BLaER1 (cell line): Measurements from ENCODE around the gene DHX38.

Experiments
- H3K27ac ChIP-seq: shearing (Covaris generic); formaldehyde crosslinking; 2 replicates; pipeline ENCODE4 v1.8.1; 2022
- H3K27me3 ChIP-seq: shearing (Covaris generic); formaldehyde crosslinking; 2 replicates; pipeline ENCODE4 v1.8.1; 2022
- H3K36me3 ChIP-seq: shearing (Covaris generic); formaldehyde crosslinking; 2 replicates; pipeline ENCODE4 v1.8.1; 2022
- H3K4me1 ChIP-seq: shearing (Covaris generic); formaldehyde crosslinking; 2 replicates; pipeline ENCODE4 v1.8.1; 2022
- H3K4me2 ChIP-seq: shearing (Covaris generic); formaldehyde crosslinking; 2 replicates; pipeline ENCODE4 v1.8.1; 2022
- H3K4me3 ChIP-seq: shearing (Covaris generic); formaldehyde crosslinking; 2 replicates; pipeline ENCODE4 v1.8.1; 2022
- H3K9ac ChIP-seq: shearing (Covaris generic); formaldehyde crosslinking; 2 replicates; pipeline ENCODE4 v1.8.1; 2022
- H3K9me3 ChIP-seq: shearing (Covaris generic); formaldehyde crosslinking; 2 replicates; pipeline ENCODE4 v1.8.1; 2022
- H4K20me1 ChIP-seq: shearing (Covaris generic); formaldehyde crosslinking; 2 replicates; pipeline ENCODE4 v1.8.1; 2022
- Cebpa-rat ChIP-seq: shearing (Covaris generic); IDR thresholded peaks from 2 replicates; pipeline ENCODE4 v1.8.1; 2022

DHX38 gene

DNA sequence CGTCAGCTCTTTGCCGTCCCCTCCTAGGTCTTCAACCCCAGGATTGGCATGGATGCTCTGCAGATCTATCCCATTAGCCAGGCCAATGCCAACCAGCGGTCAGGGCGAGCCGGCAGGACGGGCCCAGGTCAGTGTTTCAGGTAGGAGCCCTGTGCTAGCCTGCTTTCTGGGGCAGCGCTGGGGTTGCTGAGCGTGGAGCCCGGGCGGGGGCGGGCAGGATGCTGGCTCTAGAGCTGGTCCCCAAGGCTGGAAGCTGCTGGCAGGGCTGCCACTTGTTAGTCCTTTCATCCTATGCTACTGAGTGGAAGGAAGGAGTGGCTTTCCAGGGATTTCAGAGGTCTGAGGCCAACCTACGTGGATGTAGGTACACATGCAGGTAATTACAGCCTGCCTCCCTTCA is 12.3 kb downstream of the DHX38 start:
- no peak overlapping the region for H3K9ac ChIP-seq
- no peak overlapping the region for H3K4me3 ChIP-seq
- peaks cover 100% of the 10 kb centered on the region for H3K36me3 ChIP-seq
- H3K4me2 ChIP-seq, result no peak overlapping the region
- no peak for TF ChIP-seq Cebpa-rat
- no peak overlapping the region for H3K27ac ChIP-seq
- no peaks in the 10 kb centered on the region for H3K27me3 ChIP-seq
- H3K9me3 ChIP-seq, result no peaks in the 10 kb centered on the region
- peaks cover 19% of the 10 kb centered on the region; the same call in 1 of the 2 replicates for H4K20me1 ChIP-seq
- peaks cover 10% of the 10 kb centered on the region; the same call in 1 of the 2 replicates for H3K4me1 ChIP-seq

DNA sequence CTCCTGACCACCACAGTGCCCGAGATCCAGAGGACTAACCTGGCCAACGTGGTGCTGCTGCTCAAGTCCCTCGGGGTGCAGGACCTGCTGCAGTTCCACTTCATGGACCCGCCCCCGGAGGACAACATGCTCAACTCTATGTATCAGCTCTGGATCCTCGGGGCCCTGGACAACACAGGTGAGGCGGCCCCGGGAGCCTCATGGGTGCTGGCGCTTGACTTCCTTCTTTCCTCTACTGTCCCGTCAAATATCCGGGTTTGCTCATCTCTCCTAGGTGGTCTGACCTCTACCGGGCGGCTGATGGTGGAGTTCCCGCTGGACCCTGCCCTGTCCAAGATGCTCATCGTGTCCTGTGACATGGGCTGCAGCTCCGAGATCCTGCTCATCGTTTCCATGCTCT is 13.7 kb downstream of the DHX38 start:
- no peak for TF ChIP-seq Cebpa-rat
- H3K4me1 ChIP-seq, result no peaks in the 10 kb centered on the region
- H3K27me3 ChIP-seq, result no peaks in the 10 kb centered on the region
- no peak overlapping the region for H3K4me3 ChIP-seq
- no peak overlapping the region for H3K9ac ChIP-seq
- no peak overlapping the region for H3K27ac ChIP-seq
- H4K20me1 ChIP-seq, result peaks cover 12% of the 10 kb centered on the region; the same call in 1 of the 2 replicates
- H3K9me3 ChIP-seq, result no peaks in the 10 kb centered on the region
- H3K36me3 ChIP-seq, result peaks cover 100% of the 10 kb centered on the region
- H3K4me2 ChIP-seq, result no peak overlapping the region

DNA sequence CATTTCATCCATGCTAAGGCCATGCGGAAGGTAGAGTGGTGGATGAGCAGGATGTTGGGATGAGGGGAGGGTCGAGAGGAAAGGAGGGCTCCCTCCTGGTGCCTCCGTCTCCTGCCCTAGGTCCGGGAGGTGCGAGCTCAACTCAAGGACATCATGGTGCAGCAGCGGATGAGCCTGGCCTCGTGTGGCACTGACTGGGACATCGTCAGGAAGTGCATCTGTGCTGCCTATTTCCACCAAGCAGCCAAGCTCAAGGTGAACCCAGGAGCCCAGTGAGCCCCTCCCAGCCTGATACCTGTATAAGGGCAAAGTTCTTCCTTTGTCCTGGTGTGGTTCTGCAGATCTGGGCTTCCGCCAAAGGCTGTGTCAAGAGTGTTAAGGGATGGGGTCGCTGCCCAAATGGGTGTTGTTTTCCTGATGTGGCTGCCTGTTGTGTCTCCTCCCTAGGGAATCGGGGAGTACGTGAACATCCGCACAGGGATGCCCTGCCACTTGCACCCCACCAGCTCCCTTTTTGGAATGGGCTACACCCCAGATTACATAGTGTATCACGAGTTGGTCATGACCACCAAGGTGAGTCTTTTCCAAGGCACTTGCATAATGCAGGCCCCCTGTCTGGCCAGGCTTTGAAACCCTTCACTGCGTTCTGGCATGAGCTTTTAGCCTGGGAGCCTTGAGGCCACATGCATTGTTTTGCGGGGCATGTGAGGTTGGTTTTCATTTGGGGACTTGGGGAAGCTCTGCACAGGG is 14.9 kb downstream of the DHX38 start:
- Histone ChIP-seq H3K4me3 (no peak overlapping the region), H3K4me2 (no peak overlapping the region), H3K4me1 (no peaks in the 10 kb centered on the region), H3K9me3 (no peaks in the 10 kb centered on the region), H4K20me1 (peaks cover 12% of the 10 kb centered on the region; the same call in 1 of the 2 replicates), H3K27me3 (no peaks in the 10 kb centered on the region), H3K27ac (no peak overlapping the region), H3K36me3 (peaks cover 100% of the 10 kb centered on the region), H3K9ac (no peak overlapping the region)
- TF ChIP-seq Cebpa-rat, result no peak

DNA sequence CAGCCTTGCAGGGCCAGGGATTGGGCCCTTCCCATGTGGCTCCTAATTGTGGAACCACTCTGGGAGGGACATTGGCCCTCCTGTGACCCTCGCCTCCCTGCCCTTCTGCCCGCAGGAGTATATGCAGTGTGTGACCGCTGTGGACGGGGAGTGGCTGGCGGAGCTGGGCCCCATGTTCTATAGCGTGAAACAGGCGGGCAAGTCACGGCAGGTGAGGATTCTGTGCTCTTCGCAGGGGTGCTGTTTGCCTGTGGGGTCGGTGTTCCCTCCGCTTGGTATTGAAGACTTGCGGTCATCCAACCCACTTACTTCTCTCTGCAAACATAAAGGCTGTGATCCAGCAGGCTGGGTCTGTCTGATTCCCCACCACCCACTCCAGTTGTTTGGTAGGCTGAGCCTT is 15.7 kb downstream of the DHX38 start:
- no peak for TF ChIP-seq Cebpa-rat
- no peak overlapping the region for H3K27ac ChIP-seq
- no peaks in the 10 kb centered on the region for H3K27me3 ChIP-seq
- no peak overlapping the region for H3K9ac ChIP-seq
- H3K36me3 ChIP-seq, result peaks cover 93% of the 10 kb centered on the region
- peaks cover 12% of the 10 kb centered on the region; the same call in 1 of the 2 replicates for H4K20me1 ChIP-seq
- H3K9me3 ChIP-seq, result no peaks in the 10 kb centered on the region
- H3K4me2 ChIP-seq, result no peak overlapping the region
- H3K4me3 ChIP-seq, result no peak overlapping the region
- H3K4me1 ChIP-seq, result no peaks in the 10 kb centered on the region

DNA sequence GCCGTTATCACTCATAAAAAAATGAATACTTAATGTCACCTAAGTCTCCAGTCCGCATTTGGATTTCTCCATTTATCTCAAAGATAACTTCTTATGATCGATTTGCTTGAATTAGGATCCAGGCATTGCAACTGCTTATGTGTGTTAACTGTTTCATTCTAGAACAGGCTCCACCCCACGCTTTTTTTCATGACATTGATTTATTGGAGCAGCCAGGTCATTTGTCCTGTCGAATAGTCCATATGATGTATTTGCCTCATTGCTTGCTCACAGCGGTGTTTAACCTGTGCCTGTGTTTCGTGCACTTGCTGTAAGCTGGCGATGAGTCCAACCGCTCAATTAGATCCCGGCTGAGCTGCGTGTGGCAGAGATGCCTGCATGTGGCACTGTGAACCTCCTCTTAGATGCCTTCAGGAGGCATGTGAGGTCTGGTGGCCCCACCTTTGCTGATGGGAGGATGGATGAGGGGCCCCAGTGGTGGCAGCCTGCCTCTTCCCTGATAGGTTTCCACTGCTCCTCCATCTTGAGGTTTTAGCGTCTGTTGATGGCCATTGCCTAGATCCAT is 16.4 kb downstream of the DHX38 start:
- no peaks in the 10 kb centered on the region for H3K27me3 ChIP-seq

DNA sequence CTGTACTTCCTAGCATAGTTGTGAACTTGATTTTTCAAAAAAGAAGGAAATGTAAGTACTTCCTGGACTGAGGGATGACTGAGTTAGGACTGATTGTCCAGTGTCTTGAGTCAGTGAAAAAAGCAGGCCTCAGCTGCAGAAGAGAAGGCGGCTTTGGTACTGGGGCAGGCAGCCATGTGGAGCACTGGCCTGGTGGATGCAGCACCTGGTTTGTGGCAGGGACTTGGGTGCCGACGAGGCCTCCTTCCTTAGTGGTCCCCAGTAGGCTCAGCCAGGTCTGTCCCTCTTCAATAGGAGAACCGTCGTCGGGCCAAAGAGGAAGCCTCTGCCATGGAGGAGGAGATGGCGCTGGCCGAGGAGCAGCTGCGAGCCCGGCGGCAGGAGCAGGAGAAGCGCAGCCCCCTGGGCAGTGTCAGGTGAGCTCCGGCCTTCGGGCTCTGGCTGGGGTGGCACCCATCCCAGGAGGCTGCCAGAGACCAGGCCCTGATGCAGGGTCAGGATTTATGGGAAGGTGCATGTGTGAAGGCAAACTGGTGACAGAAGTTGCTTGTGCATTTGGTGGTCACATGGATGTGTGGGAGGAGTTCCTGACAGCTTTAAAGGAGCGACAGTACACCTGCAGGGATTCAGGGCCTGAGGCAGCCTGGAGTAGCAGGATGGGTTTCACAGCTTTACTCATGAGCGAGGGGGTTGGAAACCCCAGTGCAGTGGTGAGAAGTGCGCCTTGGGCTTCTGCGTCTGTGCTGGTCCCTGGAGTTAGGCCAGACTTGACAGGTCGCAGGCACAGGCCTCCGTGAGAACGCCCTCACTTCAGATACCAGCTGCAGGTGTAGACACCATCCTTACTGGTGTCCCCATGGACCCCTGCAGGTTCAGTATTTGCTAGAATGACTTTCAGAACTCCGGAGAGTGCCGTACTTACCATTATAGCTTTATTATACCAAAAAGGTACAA is 17.3 kb downstream of the DHX38 start:
- no peak for TF ChIP-seq Cebpa-rat
- H3K9ac ChIP-seq, result no peak overlapping the region

More for the DNA sequence above, 16.4 kb downstream of the DHX38 start:
- Histone ChIP-seq H4K20me1 (peaks cover 12% of the 10 kb centered on the region; the same call in 1 of the 2 replicates), H3K4me3 (no peak overlapping the region), H3K27ac (no peak overlapping the region), H3K9me3 (0 out of 2 replicates have a peak, but pooled peaks cover 5% of the 10 kb centered on the region), H3K4me2 (no peak overlapping the region), H3K9ac (no peak overlapping the region), H3K4me1 (no peaks in the 10 kb centered on the region), H3K36me3 (peaks cover 86% of the 10 kb centered on the region)
- TF ChIP-seq Cebpa-rat, result no peak

DNA sequence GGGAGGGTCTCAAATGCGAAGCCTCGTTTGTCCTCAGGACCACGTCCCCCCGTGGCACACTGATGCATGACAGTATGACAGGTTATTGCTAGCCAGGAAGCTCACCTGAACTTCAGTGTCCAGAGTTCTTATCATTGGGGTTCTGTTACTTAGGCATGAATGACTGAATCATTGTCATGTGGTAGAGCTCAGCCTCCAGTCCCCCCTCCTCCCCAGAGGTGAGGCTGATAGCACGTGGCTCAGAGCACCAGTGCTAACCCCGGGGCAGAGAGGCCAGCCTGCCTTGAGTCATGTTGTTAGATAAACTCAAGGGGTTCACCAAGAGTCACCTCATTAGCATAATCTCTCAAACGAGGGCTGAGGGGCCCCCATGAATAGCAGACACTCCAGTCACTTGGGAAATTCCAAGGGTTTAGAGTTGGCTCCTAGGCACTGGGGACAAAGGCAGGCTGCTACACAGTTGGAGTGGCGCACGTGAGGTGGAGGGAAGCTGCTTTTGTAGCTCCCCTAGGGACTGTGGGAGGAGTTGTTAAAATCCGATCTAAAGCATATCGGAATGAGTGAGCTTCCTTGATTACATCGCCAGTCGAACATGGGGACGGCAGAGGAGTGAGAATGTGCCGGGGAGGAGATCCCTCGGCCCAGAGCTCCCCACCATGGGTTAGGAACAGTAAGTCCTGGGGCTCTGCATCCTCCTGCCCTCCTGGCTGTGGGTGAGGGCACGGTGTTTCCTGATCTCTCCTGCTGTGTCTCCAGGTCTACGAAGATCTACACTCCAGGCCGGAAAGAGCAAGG is 18.2 kb downstream of the DHX38 start:
- Histone ChIP-seq H3K9ac (no peak overlapping the region), H3K4me1 (no peaks in the 10 kb centered on the region), H4K20me1 (peaks cover 11% of the 10 kb centered on the region; the same call in 1 of the 2 replicates), H3K36me3 (peaks cover 68% of the 10 kb centered on the region), H3K27me3 (no peaks in the 10 kb centered on the region), H3K27ac (no peak overlapping the region), H3K9me3 (peaks cover 5% of the 10 kb centered on the region; the same call in 1 of the 2 replicates), H3K4me3 (no peak overlapping the region), H3K4me2 (no peak overlapping the region)
- TF ChIP-seq Cebpa-rat, result no peak

More for the DNA sequence above, 17.3 kb downstream of the DHX38 start:
- Histone ChIP-seq H3K36me3 (peaks cover 77% of the 10 kb centered on the region), H3K9me3 (peaks cover 5% of the 10 kb centered on the region; the same call in 1 of the 2 replicates), H3K4me3 (no peak overlapping the region), H3K27me3 (no peaks in the 10 kb centered on the region), H4K20me1 (peaks cover 12% of the 10 kb centered on the region; the same call in 1 of the 2 replicates), H3K27ac (no peak overlapping the region), H3K4me2 (no peak overlapping the region), H3K4me1 (no peaks in the 10 kb centered on the region)

DNA sequence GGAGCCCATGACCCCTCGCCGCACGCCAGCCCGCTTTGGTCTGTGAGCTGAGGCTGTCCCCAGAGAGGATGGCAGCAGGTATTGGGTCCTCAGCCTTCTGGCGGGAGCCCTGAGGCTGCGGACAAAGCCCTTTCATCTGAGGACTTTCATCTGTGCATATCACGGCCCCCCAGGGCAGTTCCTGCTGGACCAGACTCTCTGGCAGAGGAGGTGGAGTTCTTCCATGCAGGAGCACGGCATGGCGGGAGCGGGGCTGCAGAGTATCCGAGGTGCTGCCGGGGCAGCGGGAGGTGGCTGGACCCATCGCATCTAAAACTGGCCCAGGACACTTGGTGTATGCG is 18.8 kb downstream of the DHX38 start:
- H3K36me3 ChIP-seq, result peaks cover 62% of the 10 kb centered on the region
- no peak overlapping the region for H3K4me3 ChIP-seq
- H3K4me1 ChIP-seq, result no peaks in the 10 kb centered on the region
- H3K27me3 ChIP-seq, result no peaks in the 10 kb centered on the region
- TF ChIP-seq Cebpa-rat, result no peak
- H3K9me3 ChIP-seq, result peaks cover 5% of the 10 kb centered on the region; the same call in 1 of the 2 replicates
- H3K27ac ChIP-seq, result no peak overlapping the region
- H3K4me2 ChIP-seq, result no peak overlapping the region
- H4K20me1 ChIP-seq, result peaks cover 5% of the 10 kb centered on the region; the same call in 1 of the 2 replicates
- H3K9ac ChIP-seq, result no peak overlapping the region
